M059J (cell line): ENCODE results near the gene UTS2R. TPM values are rescaled to one million over a fixed set of nuclear protein-coding genes. Genes with fewer than 3 reads are reported as not detected.
A peak's percentile ranks its signal among the peaks of the same experiment; 100 is the strongest.
"Not testable (repeated sequence)": the region's sequence is repeated elsewhere in the genome, so short reads cannot be mapped to it uniquely, and the experiment has no call there.

Experiments
- DNase-seq: peaks from one replicate; pipeline ENCODE4 v3.0.0-alpha.2; 2012; ENCODE audit warnings: low read depth
- total RNA-seq: library from RNA; depleted of rRNA; stranded (reverse); fragments of >200 nt; shearing (Covaris generic); gene quantifications from 2 replicates; pipeline ENCODE4 v1.2.3, GENCODE V29; 2014

UTS2R gene
- total RNA-seq, 1 experiment from 2014 or later, result not detected

GRCh38 chr17:82408288-82408937 is 36.8 kb downstream of the UTS2R start:
- DNase-seq, result no peak

- DNase-seq, result no peak
Observed at GRCh38 chr17:82408938-82409318, 37.4 kb downstream of the UTS2R start.

- DNase-seq, result no peak
Observed at GRCh38 chr17:82410014-82410716, 38.6 kb downstream of the UTS2R start.

- no peak for DNase-seq
Observed at GRCh38 chr17:82411396-82412053, 40.0 kb downstream of the UTS2R start.

GRCh38 chr17:82412081-82412480 is 40.5 kb downstream of the UTS2R start:
- DNase-seq, result not testable (repeated sequence)

GRCh38 chr17:82412535-82413520 is 41.3 kb downstream of the UTS2R start:
- DNase-seq, result no peak

- peak; percentile 19 for DNase-seq
Observed at GRCh38 chr17:82414548-82415281, 43.1 kb downstream of the UTS2R start.

- no peak for DNase-seq
Observed at GRCh38 chr17:82415336-82415735, 43.8 kb downstream of the UTS2R start.

GRCh38 chr17:82415786-82416185 is 44.2 kb downstream of the UTS2R start:
- DNase-seq, result no peak

GRCh38 chr17:82416264-82416663 is 44.7 kb downstream of the UTS2R start:
- DNase-seq, result no peak

- DNase-seq, result no peak
Observed at GRCh38 chr17:82416771-82417170, 45.2 kb downstream of the UTS2R start.

- DNase-seq, result peak; percentile 77
Observed at GRCh38 chr17:82418001-82418986, 46.7 kb downstream of the UTS2R start, which contains the start of the genes HEXD and OGFOD3. HEXD (plus strand) TSS chr17:82418347; CDS start chr17:82419800, 1,453 bp downstream. OGFOD3 (minus strand) TSS chr17:82418586; CDS start chr17:82418485, 101 bp downstream.

- peak; percentile 34 for DNase-seq
Observed at GRCh38 chr17:82419540-82419939, 48.0 kb downstream of the UTS2R start.

- DNase-seq, result peak; percentile 31
Observed at GRCh38 chr17:82424001-82424862, 52.7 kb downstream of the UTS2R start.

GRCh38 chr17:82424863-82425159 is 53.2 kb downstream of the UTS2R start:
- no peak for DNase-seq
